HepG2 (cell line): Measurements from ENCODE around the gene PDZD4. TPM values are rescaled to one million over a fixed set of nuclear protein-coding genes. Genes with fewer than 3 reads are reported as not detected.
A peak's percentile ranks its signal among the peaks of the same experiment; 100 is the strongest.

Experiments used
- HNRNPK ChIP-seq: fragments of 200-400 bp; formaldehyde crosslinking; IDR thresholded peaks from 2 replicates; pipeline ENCODE4 v1.6.1; 2018; ENCODE audit warnings: low read length, low read depth, moderate library complexity, mild to moderate bottlenecking; ENCODE audit not compliant: poor library complexity, severe bottlenecking
- IKZF1 ChIP-seq: fragments of 450-650 bp; IDR thresholded peaks from 2 replicates; pipeline ENCODE4 v1.7.1; 2016
- KLF9 ChIP-seq: IDR thresholded peaks from 2 replicates; pipeline ENCODE4 v1.6.1; 2016; ENCODE audit warnings: low read depth
- KMT2B ChIP-seq: IDR thresholded peaks from 2 replicates; pipeline ENCODE4 v1.6.1; 2016; ENCODE audit warnings: missing genetic modification reagents, missing compliant biosample characterization
- MTF2 ChIP-seq: sonication (generic); formaldehyde crosslinking; IDR thresholded peaks from 2 replicates; pipeline ENCODE4 v1.5.0; 2020; ENCODE audit warnings: missing genetic modification reagents, borderline replicate concordance
- RCOR2 ChIP-seq: IDR thresholded peaks from 2 replicates; pipeline ENCODE4 v1.6.1; 2016; ENCODE audit warnings: missing biosample characterization, missing genetic modification reagents
- SMAD3 ChIP-seq: sonication (generic); formaldehyde crosslinking; IDR thresholded peaks from 2 replicates; pipeline ENCODE4 v1.4.0; 2020; ENCODE audit warnings: missing genetic modification reagents
- SP140L ChIP-seq: sonication (generic); formaldehyde crosslinking; IDR thresholded peaks from 2 replicates; pipeline ENCODE4 v1.4.0; 2020; ENCODE audit warnings: missing genetic modification reagents, borderline replicate concordance
- SRF ChIP-seq: IDR thresholded peaks from 2 replicates; pipeline ENCODE4 v1.6.1; 2011; ENCODE audit warnings: mild to moderate bottlenecking, low read depth, low read length, moderate library complexity
- SRSF1 ChIP-seq: fragments of 200-400 bp; formaldehyde crosslinking; optimal IDR thresholded peaks from 2 replicates; pipeline ENCODE3; 2017; ENCODE audit warnings: mild to moderate bottlenecking, low read depth, low read length, moderate library complexity
- ZBTB42 ChIP-seq: sonication (generic); formaldehyde crosslinking; IDR thresholded peaks from 2 replicates; pipeline ENCODE4 v1.5.0; 2020; ENCODE audit warnings: mild to moderate bottlenecking, missing genetic modification reagents
- ZIK1 ChIP-seq: sonication (generic); formaldehyde crosslinking; IDR thresholded peaks from 2 replicates; pipeline ENCODE4 v1.5.0; 2020; ENCODE audit warnings: mild to moderate bottlenecking, low read depth, missing genetic modification reagents, borderline replicate concordance
- ZNF335 ChIP-seq: sonication (generic); formaldehyde crosslinking; IDR thresholded peaks from 2 replicates; pipeline ENCODE4 v1.4.0; 2020; ENCODE audit warnings: missing genetic modification reagents
- ZNF674 ChIP-seq: sonication (generic); formaldehyde crosslinking; IDR thresholded peaks from 2 replicates; pipeline ENCODE4 v1.5.0; 2020; ENCODE audit warnings: low read depth, mild to moderate bottlenecking, missing genetic modification reagents
- ZNF777 ChIP-seq: sonication (generic); formaldehyde crosslinking; IDR thresholded peaks from 2 replicates; pipeline ENCODE4 v1.4.0; 2020; ENCODE audit warnings: missing genetic modification reagents
- polyA plus RNA-seq, 8 experiments: library from polyadenylated mRNA; depleted of rRNA in 3 of 8; stranded (reverse) in 7 of 8; unstranded in 1 of 8; fragments of >200 nt; fragmentation: Illumina TruSeq in 4 of 8; extraction: Trizol in 4 of 8; gene quantifications; 2 replicates each; pipeline versions ENCODE4 v1.2.1 to v1.2.3, GENCODE V29; 2011 to 2016; ENCODE audit warnings: low read depth in 4 of 8, missing spikeins in 1 of 8, mixed read lengths in 1 of 8; ENCODE audit not compliant: insufficient read depth in 1 of 8
- total RNA-seq, 5 experiments: library from RNA; depleted of rRNA; stranded (reverse); fragments of >200 nt; fragmentation: Illumina TruSeq; extraction: Trizol; gene quantifications; 2 replicates each; pipeline ENCODE4 v1.2.3, GENCODE V29; 2016; ENCODE audit warnings: low read depth in 1 of 5
- TF ChIP-seq, protein P1 (sequence below): sonication (generic); formaldehyde crosslinking; IDR thresholded peaks from 2 replicates; pipeline ENCODE4 v1.4.0; 2020; ENCODE audit warnings: missing genetic modification reagents; ENCODE audit errors: not compliant biosample characterization
- TF ChIP-seq, protein P2 (sequence below): sonication (generic); formaldehyde crosslinking; IDR thresholded peaks from 2 replicates; pipeline ENCODE4 v1.4.0; 2020; ENCODE audit warnings: missing genetic modification reagents
- TF ChIP-seq, protein P3 (sequence below): sonication (generic); formaldehyde crosslinking; IDR thresholded peaks from 2 replicates; pipeline ENCODE4 v1.5.0; 2020; ENCODE audit warnings: mild to moderate bottlenecking, missing genetic modification reagents, borderline replicate concordance
- TF ChIP-seq, protein P4 (sequence below): sonication (generic); formaldehyde crosslinking; IDR thresholded peaks from 2 replicates; pipeline ENCODE4 v1.4.0; 2020; ENCODE audit warnings: mild to moderate bottlenecking, missing genetic modification reagents
- TF ChIP-seq, protein P5 (sequence below): sonication (generic); formaldehyde crosslinking; IDR thresholded peaks from 2 replicates; pipeline ENCODE4 v1.9.0; 2021; ENCODE audit warnings: missing genetic modification reagents, mild to moderate bottlenecking, borderline replicate concordance
- TF ChIP-seq, protein P6 (sequence below): sonication (generic); formaldehyde crosslinking; IDR thresholded peaks from 2 replicates; pipeline ENCODE4 v1.9.0; 2021; ENCODE audit warnings: missing genetic modification reagents, borderline replicate concordance

The PDZD4 gene
- total and polyA plus RNA-seq, 2 of the 13 experiments (the other 11 are each of a cell fraction or from before 2014, with no cell fraction given): not detected

DNA sequence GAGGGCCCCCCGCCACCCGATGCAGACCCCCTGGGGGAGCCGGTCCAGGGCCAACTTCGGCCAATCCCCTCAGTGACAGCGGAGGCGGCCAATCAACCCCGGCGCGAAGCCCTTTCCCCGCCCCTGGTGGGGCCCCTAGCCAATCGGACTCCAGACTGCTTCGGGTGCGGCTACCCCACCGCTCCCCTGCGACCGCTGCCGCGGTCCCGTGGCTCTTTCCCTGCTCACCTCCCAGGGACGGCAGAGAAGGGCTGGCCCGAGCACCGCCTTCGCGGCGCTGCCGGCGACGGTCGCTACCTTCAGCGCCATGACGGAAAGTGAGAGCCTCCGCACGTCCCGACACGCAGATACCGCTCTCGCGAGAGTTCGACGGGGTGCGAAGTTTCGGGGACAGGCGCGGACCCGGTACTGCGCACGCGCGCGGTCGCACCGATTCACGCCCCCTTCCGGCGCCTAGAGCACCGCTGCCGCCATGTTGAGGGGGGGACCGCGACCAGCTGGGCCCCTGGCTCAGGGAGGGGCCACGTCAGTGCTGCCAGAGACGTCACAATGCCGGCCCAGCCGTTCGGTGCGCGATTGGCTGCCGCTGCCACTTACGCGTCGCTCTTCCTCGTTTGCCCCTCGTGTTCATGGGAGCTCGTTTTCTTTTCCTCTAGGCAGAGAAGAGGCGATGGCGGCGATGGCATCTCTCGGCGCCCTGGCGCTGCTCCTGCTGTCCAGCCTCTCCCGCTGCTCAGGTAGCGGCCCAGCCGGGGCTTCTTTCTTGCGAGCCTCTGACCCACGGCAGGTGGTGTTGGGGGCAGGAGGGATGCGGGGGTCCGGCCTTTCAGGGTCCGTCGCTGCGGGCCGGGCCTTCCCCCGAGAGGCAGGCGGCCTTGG lies 36.1 kb downstream of the PDZD4 start, which contains the start of the genes IDH3G and SSR4 (continued):
- TF ChIP-seq, protein P1, sequence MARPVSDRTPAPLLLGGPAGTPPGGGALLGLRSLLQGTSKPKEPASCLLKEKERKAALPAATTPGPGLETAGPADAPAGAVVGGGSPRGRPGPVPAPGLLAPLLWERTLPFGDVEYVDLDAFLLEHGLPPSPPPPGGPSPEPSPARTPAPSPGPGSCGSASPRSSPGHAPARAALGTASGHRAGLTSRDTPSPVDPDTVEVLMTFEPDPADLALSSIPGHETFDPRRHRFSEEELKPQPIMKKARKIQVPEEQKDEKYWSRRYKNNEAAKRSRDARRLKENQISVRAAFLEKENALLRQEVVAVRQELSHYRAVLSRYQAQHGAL (CRISPR knock-in tag): no peak
- TF ChIP-seq KLF9 (CRISPR knock-in tag) (0 out of 2 replicates have a peak, but pooled peaks have one; percentile 42), ZNF777 (peak; percentile 45; the same call in 1 of the 2 replicates), ZNF674 (no peak), SRSF1 (peak; percentile 56), IKZF1 (no peak), ZIK1 (CRISPR knock-in tag) (no peak), SRF (no peak), MTF2 (CRISPR knock-in tag) (no peak), KMT2B (peak; percentile 78), RCOR2 (CRISPR knock-in tag) (no peak), HNRNPK (peak; percentile 63), SMAD3 (0 out of 2 replicates have a peak, but pooled peaks have one; percentile 7), ZNF335 (CRISPR knock-in tag) (0 out of 2 replicates have a peak, but pooled peaks have one; percentile 26), ZBTB42 (CRISPR knock-in tag) (no peak), SP140L (CRISPR knock-in tag) (no peak)
- TF ChIP-seq, protein P2, sequence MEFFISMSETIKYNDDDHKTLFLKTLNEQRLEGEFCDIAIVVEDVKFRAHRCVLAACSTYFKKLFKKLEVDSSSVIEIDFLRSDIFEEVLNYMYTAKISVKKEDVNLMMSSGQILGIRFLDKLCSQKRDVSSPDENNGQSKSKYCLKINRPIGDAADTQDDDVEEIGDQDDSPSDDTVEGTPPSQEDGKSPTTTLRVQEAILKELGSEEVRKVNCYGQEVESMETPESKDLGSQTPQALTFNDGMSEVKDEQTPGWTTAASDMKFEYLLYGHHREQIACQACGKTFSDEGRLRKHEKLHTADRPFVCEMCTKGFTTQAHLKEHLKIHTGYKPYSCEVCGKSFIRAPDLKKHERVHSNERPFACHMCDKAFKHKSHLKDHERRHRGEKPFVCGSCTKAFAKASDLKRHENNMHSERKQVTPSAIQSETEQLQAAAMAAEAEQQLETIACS: no peak
- TF ChIP-seq, protein P3, sequence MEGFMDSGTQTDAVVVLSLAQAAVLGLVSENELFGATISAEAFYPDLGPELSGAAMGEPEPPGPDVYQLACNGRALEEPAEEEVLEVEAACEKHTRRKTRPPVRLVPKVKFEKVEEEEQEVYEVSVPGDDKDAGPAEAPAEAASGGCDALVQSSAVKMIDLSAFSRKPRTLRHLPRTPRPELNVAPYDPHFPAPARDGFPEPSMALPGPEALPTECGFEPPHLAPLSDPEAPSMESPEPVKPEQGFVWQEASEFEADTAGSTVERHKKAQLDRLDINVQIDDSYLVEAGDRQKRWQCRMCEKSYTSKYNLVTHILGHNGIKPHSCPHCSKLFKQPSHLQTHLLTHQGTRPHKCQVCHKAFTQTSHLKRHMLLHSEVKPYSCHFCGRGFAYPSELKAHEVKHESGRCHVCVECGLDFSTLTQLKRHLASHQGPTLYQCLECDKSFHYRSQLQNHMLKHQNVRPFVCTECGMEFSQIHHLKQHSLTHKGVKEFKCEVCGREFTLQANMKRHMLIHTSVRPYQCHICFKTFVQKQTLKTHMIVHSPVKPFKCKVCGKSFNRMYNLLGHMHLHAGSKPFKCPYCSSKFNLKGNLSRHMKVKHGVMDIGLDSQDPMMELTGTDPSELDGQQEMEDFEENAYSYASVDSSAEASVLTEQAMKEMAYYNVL (CRISPR knock-in tag): 0 out of 2 replicates have a peak, but pooled peaks have one; percentile 38
- TF ChIP-seq, protein P4, sequence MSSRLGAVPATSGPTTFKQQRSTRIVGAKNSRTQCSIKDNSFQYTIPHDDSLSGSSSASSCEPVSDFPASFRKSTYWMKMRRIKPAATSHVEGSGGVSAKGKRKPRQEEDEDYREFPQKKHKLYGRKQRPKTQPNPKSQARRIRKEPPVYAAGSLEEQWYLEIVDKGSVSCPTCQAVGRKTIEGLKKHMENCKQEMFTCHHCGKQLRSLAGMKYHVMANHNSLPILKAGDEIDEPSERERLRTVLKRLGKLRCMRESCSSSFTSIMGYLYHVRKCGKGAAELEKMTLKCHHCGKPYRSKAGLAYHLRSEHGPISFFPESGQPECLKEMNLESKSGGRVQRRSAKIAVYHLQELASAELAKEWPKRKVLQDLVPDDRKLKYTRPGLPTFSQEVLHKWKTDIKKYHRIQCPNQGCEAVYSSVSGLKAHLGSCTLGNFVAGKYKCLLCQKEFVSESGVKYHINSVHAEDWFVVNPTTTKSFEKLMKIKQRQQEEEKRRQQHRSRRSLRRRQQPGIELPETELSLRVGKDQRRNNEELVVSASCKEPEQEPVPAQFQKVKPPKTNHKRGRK (CRISPR knock-in tag): no peak
- TF ChIP-seq, protein P5, sequence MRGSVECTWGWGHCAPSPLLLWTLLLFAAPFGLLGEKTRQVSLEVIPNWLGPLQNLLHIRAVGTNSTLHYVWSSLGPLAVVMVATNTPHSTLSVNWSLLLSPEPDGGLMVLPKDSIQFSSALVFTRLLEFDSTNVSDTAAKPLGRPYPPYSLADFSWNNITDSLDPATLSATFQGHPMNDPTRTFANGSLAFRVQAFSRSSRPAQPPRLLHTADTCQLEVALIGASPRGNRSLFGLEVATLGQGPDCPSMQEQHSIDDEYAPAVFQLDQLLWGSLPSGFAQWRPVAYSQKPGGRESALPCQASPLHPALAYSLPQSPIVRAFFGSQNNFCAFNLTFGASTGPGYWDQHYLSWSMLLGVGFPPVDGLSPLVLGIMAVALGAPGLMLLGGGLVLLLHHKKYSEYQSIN (CRISPR knock-in tag): no peak
- TF ChIP-seq, protein P6, sequence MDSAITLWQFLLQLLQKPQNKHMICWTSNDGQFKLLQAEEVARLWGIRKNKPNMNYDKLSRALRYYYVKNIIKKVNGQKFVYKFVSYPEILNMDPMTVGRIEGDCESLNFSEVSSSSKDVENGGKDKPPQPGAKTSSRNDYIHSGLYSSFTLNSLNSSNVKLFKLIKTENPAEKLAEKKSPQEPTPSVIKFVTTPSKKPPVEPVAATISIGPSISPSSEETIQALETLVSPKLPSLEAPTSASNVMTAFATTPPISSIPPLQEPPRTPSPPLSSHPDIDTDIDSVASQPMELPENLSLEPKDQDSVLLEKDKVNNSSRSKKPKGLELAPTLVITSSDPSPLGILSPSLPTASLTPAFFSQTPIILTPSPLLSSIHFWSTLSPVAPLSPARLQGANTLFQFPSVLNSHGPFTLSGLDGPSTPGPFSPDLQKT: no peak
